Tibial nerve (tissue), 4 donors: Measurements from ENCODE around the gene MAB21L2. TPM values are rescaled to one million over a fixed set of nuclear protein-coding genes. Genes with fewer than 3 reads are reported as not detected.

Experiments
- DNase-seq, 2 donors: peaks; one replicate each; pipeline ENCODE4 v3.0.0-alpha.2; 2019; ENCODE audit warnings: low spot score in 2 of 2
- H3K27ac ChIP-seq, 4 donors: fragments of 200-600 bp; sonication (generic) in 3 of 4; one replicate each; pipeline ENCODE4 v1.5.1; 2017 to 2019; ENCODE audit warnings: mild to moderate bottlenecking in 1 of 4
- H3K27me3 ChIP-seq, 2 donors: fragments of 200-600 bp; sonication (generic) in 1 of 2; one replicate each; pipeline versions ENCODE4 v1.5.1 to v1.6.0; 2017 to 2019
- H3K36me3 ChIP-seq, 3 donors: fragments of 200-600 bp; sonication (generic); one replicate each; pipeline ENCODE4 v1.5.1; 2018 to 2019
- H3K4me1 ChIP-seq, 4 donors: fragments of 200-600 bp; sonication (generic) in 3 of 4; one replicate each; pipeline ENCODE4 v1.5.1; 2017 to 2019
- H3K4me3 ChIP-seq, 4 donors: fragments of 200-600 bp; sonication (generic) in 3 of 4; one replicate each; pipeline ENCODE4 v1.5.1; 2017 to 2019; ENCODE audit warnings: mild to moderate bottlenecking in 1 of 4, moderate library complexity in 1 of 4
- H3K9me3 ChIP-seq, 4 donors: fragments of 200-600 bp; sonication (generic) in 3 of 4; one replicate each; pipeline ENCODE4 v1.5.1; 2017 to 2019
- CTCF ChIP-seq, 5 experiments: fragments of 200-600 bp in 3 of 5; fragments of 450-650 bp in 2 of 5; sonication (generic) in 3 of 5; IDR thresholded peaks; one replicate each; pipeline ENCODE4 v1.5.1; 2016 to 2019; ENCODE audit warnings: antibody characterized with exemption in 5 of 5, mild to moderate bottlenecking in 3 of 5, moderate library complexity in 2 of 5
- EP300 ChIP-seq, 2 donors: sonication (generic); formaldehyde crosslinking; IDR thresholded peaks; one replicate each; pipeline ENCODE4 v1.6.1; 2017; ENCODE audit warnings: antibody characterized with exemption in 2 of 2, mild to moderate bottlenecking in 1 of 2
- POLR2A ChIP-seq, 2 donors: fragments of 450-650 bp; IDR thresholded peaks; one replicate each; pipeline ENCODE4 v1.6.1; 2017; ENCODE audit warnings: antibody characterized with exemption in 2 of 2, mild to moderate bottlenecking in 2 of 2, moderate library complexity in 2 of 2
- WGBS, 2 donors: methylation state at CpG; one replicate each; pipeline ENCODE4 v1.1.5; 2018; 5-methylcytosine and 5-hydroxymethylcytosine counted together
- total RNA-seq, 4 donors: library from RNA; depleted of rRNA; stranded (reverse); fragments of >200 nt; gene quantifications; one replicate each; pipeline ENCODE4 v1.1.0, GENCODE V29; 2016

Gene MAB21L2
- total RNA-seq, 4 donors from 2014 or later = 0.20 TPM; not detected in 3

- DNase-seq = no peak
- no peak overlapping the region for H3K4me3 ChIP-seq
- H3K36me3 ChIP-seq = peaks cover 0 to 8% (median 0%) of the 10 kb centered on the region in 3 donors
- H3K4me1 ChIP-seq = no peaks in the 10 kb centered on the region
- no peaks in the 10 kb centered on the region for H3K9me3 ChIP-seq
- WGBS, 2 donors = 91 to 92% methylated on average over 2 of the region's 2 CpGs
- no peak for TF ChIP-seq EP300 (IDR thresholded peaks at IDR 0.05)
- no peak for TF ChIP-seq POLR2A (IDR thresholded peaks at IDR 0.05)
- TF ChIP-seq CTCF (IDR thresholded peaks at IDR 0.05) = no peak
- no peaks in the 10 kb centered on the region for H3K27me3 ChIP-seq
- no peak overlapping the region for H3K27ac ChIP-seq
Observed at GRCh38 chr4:150625033-150625432, 43.1 kb downstream of the MAB21L2 start.

GRCh38 chr4:150628073-150628472 is 46.1 kb downstream of the MAB21L2 start:
- Histone ChIP-seq H3K4me1 (no peaks in the 10 kb centered on the region), H3K9me3 (peaks cover 0 to 7% (median 0%) of the 10 kb centered on the region in 4 donors), H3K27me3 (no peaks in the 10 kb centered on the region), H3K27ac (no peak overlapping the region), H3K4me3 (no peak overlapping the region), H3K36me3 (peaks cover 0 to 18% (median 0%) of the 10 kb centered on the region in 3 donors)
- DNase-seq = no peak
- no peak for TF ChIP-seq CTCF (IDR thresholded peaks at IDR 0.05)
- no peak for TF ChIP-seq POLR2A (IDR thresholded peaks at IDR 0.05)
- TF ChIP-seq EP300 (IDR thresholded peaks at IDR 0.05) = no peak
- 89 to 91% methylated on average over 2 of the region's 2 CpGs for WGBS, 2 donors

- H3K27ac ChIP-seq = no peak overlapping the region
- peaks cover 0 to 25% (median 0%) of the 10 kb centered on the region in 3 donors for H3K36me3 ChIP-seq
- TF ChIP-seq CTCF (IDR thresholded peaks at IDR 0.05) (no peak), POLR2A (IDR thresholded peaks at IDR 0.05) (no peak), EP300 (IDR thresholded peaks at IDR 0.05) (no peak)
- no peaks in the 10 kb centered on the region for H3K4me1 ChIP-seq
- H3K4me3 ChIP-seq = no peak overlapping the region
- DNase-seq = no peak
- H3K27me3 ChIP-seq = no peaks in the 10 kb centered on the region
- H3K9me3 ChIP-seq = peaks cover 0 to 17% (median 0%) of the 10 kb centered on the region in 4 donors
Observed at GRCh38 chr4:150632639-150633038, 50.7 kb downstream of the MAB21L2 start.
